HEK293 (cell line): ENCODE data around the gene FAM174B.

Experiments used
- CTCF ChIA-PET: fragments of 350-600 bp; formaldehyde crosslinking; extraction: SDS; loops from one replicate; lab custom pipeline; 2021; ENCODE audit warnings: antibody characterized with exemption; lab: Yijun Ruan, JAX
- POLR2A ChIA-PET: fragments of 300-600 bp; formaldehyde crosslinking; extraction: SDS; loops from one replicate; lab custom pipeline; 2020; ENCODE audit warnings: antibody characterized with exemption, inconsistent platforms; lab: Yijun Ruan, JAX
- H3K27ac ChIP-seq: fragments of 200-500 bp; sonication (Bioruptor generic); 2 replicates; pipeline ENCODE4 v1.5.1; 2014; ENCODE audit warnings: low read depth, low read length, control low read depth, inconsistent platforms; ENCODE audit errors: extremely low read depth
- H3K36me3 ChIP-seq, 2 experiments: fragments of 200-500 bp in 1 of 2; sonication (Bioruptor generic) in 1 of 2; 1 replicate in 1 of 2; 2 replicates in 1 of 2; pipeline ENCODE4 v1.5.1; 2014 to 2017; ENCODE audit warnings: inconsistent platforms in 2 of 2, low read length in 2 of 2; ENCODE audit not compliant: control insufficient read depth in 2 of 2, insufficient read depth in 1 of 2
- H3K4me1 ChIP-seq: fragments of 200-500 bp; sonication (Bioruptor generic); 2 replicates; pipeline ENCODE4 v1.5.1; 2014; ENCODE audit warnings: mild to moderate bottlenecking, low read length, inconsistent platforms; ENCODE audit not compliant: control insufficient read depth, insufficient read depth
- H3K4me3 ChIP-seq: 2 replicates; pipeline ENCODE4 v1.5.1; 2011; ENCODE audit warnings: low read depth, mild to moderate bottlenecking, control low read depth, low read length, moderate library complexity
- H3K9me3 ChIP-seq: fragments of 200-500 bp; sonication (Bioruptor generic); 2 replicates; pipeline ENCODE4 v1.5.1; 2014; ENCODE audit warnings: low read depth, low read length, inconsistent platforms; ENCODE audit not compliant: control insufficient read depth, insufficient read depth
- GFI1B ChIP-seq: fragments of 450-650 bp; formaldehyde crosslinking; IDR thresholded peaks from 2 replicates; pipeline ENCODE4 v1.5.1; 2016; ENCODE audit warnings: missing biosample characterization, missing genetic modification characterization
- OVOL3 ChIP-seq: fragments of 450-650 bp; formaldehyde crosslinking; IDR thresholded peaks from 2 replicates; pipeline ENCODE4 v1.5.1; 2016; ENCODE audit warnings: missing biosample characterization, missing genetic modification characterization
- PRDM1 ChIP-seq: fragments of 450-650 bp; formaldehyde crosslinking; IDR thresholded peaks from 2 replicates; pipeline ENCODE4; 2016; ENCODE audit warnings: missing biosample characterization, missing genetic modification characterization
- ZBTB1 ChIP-seq: fragments of 450-650 bp; formaldehyde crosslinking; IDR thresholded peaks from 2 replicates; pipeline ENCODE4 v1.5.1; 2016; ENCODE audit warnings: missing biosample characterization, missing genetic modification characterization
- ZNF341 ChIP-seq: fragments of 450-650 bp; formaldehyde crosslinking; IDR thresholded peaks from 2 replicates; pipeline ENCODE4; 2016; ENCODE audit warnings: low read depth, missing biosample characterization, missing genetic modification characterization
- ZNF548 ChIP-seq: fragments of 450-650 bp; formaldehyde crosslinking; IDR thresholded peaks from 2 replicates; pipeline ENCODE4 v1.5.1; 2016; ENCODE audit warnings: missing biosample characterization, missing genetic modification characterization
- ZNF830 ChIP-seq: fragments of 450-650 bp; IDR thresholded peaks from 2 replicates; pipeline ENCODE4 v1.5.0; 2018; ENCODE audit warnings: missing biosample characterization, missing genetic modification characterization, low read depth, mild to moderate bottlenecking, moderate library complexity
- TF ChIP-seq, protein P1 (sequence below): fragments of 450-650 bp; formaldehyde crosslinking; IDR thresholded peaks from 2 replicates; pipeline ENCODE4 v1.5.1; 2016; ENCODE audit warnings: missing biosample characterization, missing genetic modification characterization
- TF ChIP-seq, protein P2 (sequence below): fragments of 450-650 bp; formaldehyde crosslinking; IDR thresholded peaks from 2 replicates; pipeline ENCODE4 v1.5.1; 2017; ENCODE audit warnings: missing biosample characterization, mild to moderate bottlenecking, missing genetic modification characterization, moderate library complexity
- TF ChIP-seq, protein P3 (sequence below): fragments of 450-650 bp; formaldehyde crosslinking; IDR thresholded peaks from 2 replicates; pipeline ENCODE4 v1.5.1; 2016; ENCODE audit warnings: missing biosample characterization, missing genetic modification characterization, borderline replicate concordance
- TF ChIP-seq, protein P4 (sequence below): fragments of 450-650 bp; formaldehyde crosslinking; IDR thresholded peaks from 2 replicates; pipeline ENCODE4 v1.5.1; 2016; ENCODE audit warnings: missing biosample characterization, missing genetic modification characterization

Gene FAM174B

DNA sequence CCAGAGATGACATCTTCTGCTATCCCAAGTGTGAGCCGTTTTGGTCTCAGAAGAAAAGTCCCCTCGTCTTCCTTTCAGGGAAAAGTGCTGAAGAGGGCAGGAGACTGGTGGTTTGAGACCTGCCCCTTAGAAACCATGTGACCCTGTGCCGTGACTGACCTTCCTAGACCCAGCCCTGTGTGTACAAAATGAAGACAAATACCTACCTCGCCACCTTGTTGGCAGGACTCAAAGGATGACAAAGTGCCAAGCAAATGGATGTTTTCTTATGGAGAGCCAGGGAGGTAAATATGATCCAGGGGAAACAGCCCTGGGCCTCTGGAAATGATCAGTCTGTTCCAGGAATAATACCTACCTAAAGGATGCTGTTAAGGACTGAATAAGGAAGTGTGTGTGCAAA is 41.3 kb downstream of the FAM174B start:
- Histone ChIP-seq H3K9me3 (no peaks in the 10 kb centered on the region), H3K27ac (no peak overlapping the region), H3K4me1 (no peaks in the 10 kb centered on the region), H3K36me3 (no peaks in the 10 kb centered on the region), H3K4me3 (no peak overlapping the region)
- ChIA-PET CTCF (no interaction called here), POLR2A (no interaction called here)
- TF ChIP-seq OVOL3 (tag by site-specific recombination) (no peak), ZBTB1 (tag by site-specific recombination) (no peak), ZNF341 (no peak), GFI1B (tag by site-specific recombination) (no peak)
- TF ChIP-seq, protein P1, sequence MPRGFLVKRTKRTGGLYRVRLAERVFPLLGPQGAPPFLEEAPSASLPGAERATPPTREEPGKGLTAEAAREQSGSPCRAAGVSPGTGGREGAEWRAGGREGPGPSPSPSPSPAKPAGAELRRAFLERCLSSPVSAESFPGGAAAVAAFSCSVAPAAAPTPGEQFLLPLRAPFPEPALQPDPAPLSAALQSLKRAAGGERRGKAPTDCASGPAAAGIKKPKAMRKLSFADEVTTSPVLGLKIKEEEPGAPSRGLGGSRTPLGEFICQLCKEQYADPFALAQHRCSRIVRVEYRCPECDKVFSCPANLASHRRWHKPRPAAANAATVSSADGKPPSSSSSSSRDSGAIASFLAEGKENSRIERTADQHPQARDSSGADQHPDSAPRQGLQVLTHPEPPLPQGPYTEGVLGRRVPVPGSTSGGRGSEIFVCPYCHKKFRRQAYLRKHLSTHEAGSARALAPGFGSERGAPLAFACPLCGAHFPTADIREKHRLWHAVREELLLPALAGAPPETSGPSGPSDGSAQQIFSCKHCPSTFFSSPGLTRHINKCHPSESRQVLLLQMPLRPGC (tag by site-specific recombination): no peak
- TF ChIP-seq, protein P2, sequence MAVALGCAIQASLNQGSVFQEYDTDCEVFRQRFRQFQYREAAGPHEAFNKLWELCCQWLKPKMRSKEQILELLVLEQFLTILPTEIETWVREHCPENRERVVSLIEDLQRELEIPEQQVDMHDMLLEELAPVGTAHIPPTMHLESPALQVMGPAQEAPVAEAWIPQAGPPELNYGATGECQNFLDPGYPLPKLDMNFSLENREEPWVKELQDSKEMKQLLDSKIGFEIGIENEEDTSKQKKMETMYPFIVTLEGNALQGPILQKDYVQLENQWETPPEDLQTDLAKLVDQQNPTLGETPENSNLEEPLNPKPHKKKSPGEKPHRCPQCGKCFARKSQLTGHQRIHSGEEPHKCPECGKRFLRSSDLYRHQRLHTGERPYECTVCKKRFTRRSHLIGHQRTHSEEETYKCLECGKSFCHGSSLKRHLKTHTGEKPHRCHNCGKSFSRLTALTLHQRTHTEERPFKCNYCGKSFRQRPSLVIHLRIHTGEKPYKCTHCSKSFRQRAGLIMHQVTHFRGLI (tag by site-specific recombination): no peak

DNA sequence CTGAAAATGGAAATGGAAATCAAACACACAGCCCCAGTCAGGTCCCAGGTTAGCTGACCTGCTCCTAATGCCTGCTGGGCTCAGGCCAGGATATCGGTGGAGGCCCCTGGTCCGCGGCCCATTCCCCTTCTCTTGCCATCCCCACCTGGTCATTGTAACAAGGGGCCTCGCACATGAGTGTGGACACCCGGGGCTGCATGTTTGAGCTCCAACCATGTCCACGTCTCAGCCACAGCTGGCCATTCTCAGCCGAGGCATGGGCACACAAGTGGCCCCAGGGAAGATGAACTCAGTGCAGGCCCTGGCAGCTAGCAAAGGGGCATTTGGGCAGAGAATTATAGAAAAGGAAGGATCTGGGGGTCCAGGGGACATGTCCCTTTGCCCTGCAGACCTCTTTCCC is 41.7 kb downstream of the FAM174B start:
- Histone ChIP-seq H3K36me3 (no peaks in the 10 kb centered on the region), H3K27ac (no peak overlapping the region), H3K4me1 (no peaks in the 10 kb centered on the region), H3K4me3 (no peak overlapping the region), H3K9me3 (no peaks in the 10 kb centered on the region)
- CTCF ChIA-PET: no interaction called here
- TF ChIP-seq, protein P3, sequence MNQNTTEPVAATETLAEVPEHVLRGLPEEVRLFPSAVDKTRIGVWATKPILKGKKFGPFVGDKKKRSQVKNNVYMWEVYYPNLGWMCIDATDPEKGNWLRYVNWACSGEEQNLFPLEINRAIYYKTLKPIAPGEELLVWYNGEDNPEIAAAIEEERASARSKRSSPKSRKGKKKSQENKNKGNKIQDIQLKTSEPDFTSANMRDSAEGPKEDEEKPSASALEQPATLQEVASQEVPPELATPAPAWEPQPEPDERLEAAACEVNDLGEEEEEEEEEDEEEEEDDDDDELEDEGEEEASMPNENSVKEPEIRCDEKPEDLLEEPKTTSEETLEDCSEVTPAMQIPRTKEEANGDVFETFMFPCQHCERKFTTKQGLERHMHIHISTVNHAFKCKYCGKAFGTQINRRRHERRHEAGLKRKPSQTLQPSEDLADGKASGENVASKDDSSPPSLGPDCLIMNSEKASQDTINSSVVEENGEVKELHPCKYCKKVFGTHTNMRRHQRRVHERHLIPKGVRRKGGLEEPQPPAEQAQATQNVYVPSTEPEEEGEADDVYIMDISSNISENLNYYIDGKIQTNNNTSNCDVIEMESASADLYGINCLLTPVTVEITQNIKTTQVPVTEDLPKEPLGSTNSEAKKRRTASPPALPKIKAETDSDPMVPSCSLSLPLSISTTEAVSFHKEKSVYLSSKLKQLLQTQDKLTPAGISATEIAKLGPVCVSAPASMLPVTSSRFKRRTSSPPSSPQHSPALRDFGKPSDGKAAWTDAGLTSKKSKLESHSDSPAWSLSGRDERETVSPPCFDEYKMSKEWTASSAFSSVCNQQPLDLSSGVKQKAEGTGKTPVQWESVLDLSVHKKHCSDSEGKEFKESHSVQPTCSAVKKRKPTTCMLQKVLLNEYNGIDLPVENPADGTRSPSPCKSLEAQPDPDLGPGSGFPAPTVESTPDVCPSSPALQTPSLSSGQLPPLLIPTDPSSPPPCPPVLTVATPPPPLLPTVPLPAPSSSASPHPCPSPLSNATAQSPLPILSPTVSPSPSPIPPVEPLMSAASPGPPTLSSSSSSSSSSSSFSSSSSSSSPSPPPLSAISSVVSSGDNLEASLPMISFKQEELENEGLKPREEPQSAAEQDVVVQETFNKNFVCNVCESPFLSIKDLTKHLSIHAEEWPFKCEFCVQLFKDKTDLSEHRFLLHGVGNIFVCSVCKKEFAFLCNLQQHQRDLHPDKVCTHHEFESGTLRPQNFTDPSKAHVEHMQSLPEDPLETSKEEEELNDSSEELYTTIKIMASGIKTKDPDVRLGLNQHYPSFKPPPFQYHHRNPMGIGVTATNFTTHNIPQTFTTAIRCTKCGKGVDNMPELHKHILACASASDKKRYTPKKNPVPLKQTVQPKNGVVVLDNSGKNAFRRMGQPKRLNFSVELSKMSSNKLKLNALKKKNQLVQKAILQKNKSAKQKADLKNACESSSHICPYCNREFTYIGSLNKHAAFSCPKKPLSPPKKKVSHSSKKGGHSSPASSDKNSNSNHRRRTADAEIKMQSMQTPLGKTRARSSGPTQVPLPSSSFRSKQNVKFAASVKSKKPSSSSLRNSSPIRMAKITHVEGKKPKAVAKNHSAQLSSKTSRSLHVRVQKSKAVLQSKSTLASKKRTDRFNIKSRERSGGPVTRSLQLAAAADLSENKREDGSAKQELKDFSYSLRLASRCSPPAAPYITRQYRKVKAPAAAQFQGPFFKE (tag by site-specific recombination): no peak
- TF ChIP-seq ZNF548 (tag by site-specific recombination): no peak
- TF ChIP-seq ZNF830 (tag by site-specific recombination): no peak
- TF ChIP-seq, protein P4, sequence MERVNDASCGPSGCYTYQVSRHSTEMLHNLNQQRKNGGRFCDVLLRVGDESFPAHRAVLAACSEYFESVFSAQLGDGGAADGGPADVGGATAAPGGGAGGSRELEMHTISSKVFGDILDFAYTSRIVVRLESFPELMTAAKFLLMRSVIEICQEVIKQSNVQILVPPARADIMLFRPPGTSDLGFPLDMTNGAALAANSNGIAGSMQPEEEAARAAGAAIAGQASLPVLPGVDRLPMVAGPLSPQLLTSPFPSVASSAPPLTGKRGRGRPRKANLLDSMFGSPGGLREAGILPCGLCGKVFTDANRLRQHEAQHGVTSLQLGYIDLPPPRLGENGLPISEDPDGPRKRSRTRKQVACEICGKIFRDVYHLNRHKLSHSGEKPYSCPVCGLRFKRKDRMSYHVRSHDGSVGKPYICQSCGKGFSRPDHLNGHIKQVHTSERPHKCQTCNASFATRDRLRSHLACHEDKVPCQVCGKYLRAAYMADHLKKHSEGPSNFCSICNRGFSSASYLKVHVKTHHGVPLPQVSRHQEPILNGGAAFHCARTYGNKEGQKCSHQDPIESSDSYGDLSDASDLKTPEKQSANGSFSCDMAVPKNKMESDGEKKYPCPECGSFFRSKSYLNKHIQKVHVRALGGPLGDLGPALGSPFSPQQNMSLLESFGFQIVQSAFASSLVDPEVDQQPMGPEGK: no peak
- TF ChIP-seq PRDM1 (tag by site-specific recombination): no peak
- POLR2A ChIA-PET: no interaction called here
